CD14-positive monocyte (primary cell): ENCODE measurements around the gene FLII. TPM values are rescaled to one million over a fixed set of nuclear protein-coding genes. Genes with fewer than 3 reads are reported as not detected.
A peak's percentile ranks its signal among the peaks of the same experiment; 100 is the strongest.

Source experiments
- DNase-seq, 3 donors: peaks; one replicate each; pipeline ENCODE4 v3.0.0-alpha.2; 2011 to 2022
- H2AFZ ChIP-seq: 2 replicates; pipeline ENCODE4 v1.6.0; 2012; ENCODE audit warnings: mild to moderate bottlenecking, low read depth, low read length, inconsistent platforms; ENCODE audit not compliant: insufficient read depth, poor library complexity, severe bottlenecking
- H3K27ac ChIP-seq, 2 donors: 1 replicate in 1 of 2; 2 replicates in 1 of 2; pipeline ENCODE4 v1.5.1; 2012 to 2013; ENCODE audit warnings: low read length in 2 of 2, control low read depth in 1 of 2, inconsistent platforms in 1 of 2, low read depth in 1 of 2, mild to moderate bottlenecking in 1 of 2
- H3K27me3 ChIP-seq, 2 donors: one replicate each; pipeline versions ENCODE4 v1.6.0 to v1.6.1; 2011 to 2013; ENCODE audit warnings: low read length in 2 of 2; ENCODE audit not compliant: control insufficient read depth in 2 of 2, insufficient read depth in 2 of 2
- H3K36me3 ChIP-seq, 2 donors: replicated peaks in 1 of 2; 1 replicate in 1 of 2; 2 replicates in 1 of 2; pipeline versions ENCODE4 v1.5.1 to v1.6.1; 2012 to 2013; ENCODE audit warnings: low read length in 2 of 2, control low read depth in 1 of 2, inconsistent platforms in 1 of 2, mild to moderate bottlenecking in 1 of 2; ENCODE audit not compliant: insufficient read depth in 2 of 2, control insufficient read depth in 1 of 2
- H3K4me1 ChIP-seq, 2 donors: 1 replicate in 1 of 2; 2 replicates in 1 of 2; pipeline versions ENCODE4 v1.5.1 to v1.6.1; 2012 to 2013; ENCODE audit warnings: low read length in 2 of 2, control low read depth in 1 of 2, inconsistent platforms in 1 of 2, mild to moderate bottlenecking in 1 of 2, moderate library complexity in 1 of 2; ENCODE audit not compliant: insufficient read depth in 2 of 2, control insufficient read depth in 1 of 2
- H3K4me2 ChIP-seq: replicated peaks from 2 replicates; pipeline ENCODE3; 2012; ENCODE audit warnings: low read length, moderate library complexity, mild to moderate bottlenecking; ENCODE audit not compliant: poor library complexity, severe bottlenecking; ENCODE audit errors: extremely low read depth
- H3K4me3 ChIP-seq, 3 experiments: fragments of 200-600 bp in 1 of 3; sonication (generic) in 1 of 3; replicated peaks in 1 of 3; 1 replicate in 2 of 3; 2 replicates in 1 of 3; pipeline ENCODE4 v1.5.1; 2011 to 2013; ENCODE audit warnings: low read length in 3 of 3, mild to moderate bottlenecking in 3 of 3, control low read depth in 2 of 3, low read depth in 2 of 3, inconsistent platforms in 1 of 3, moderate library complexity in 1 of 3
- H3K79me2 ChIP-seq: 2 replicates; pipeline ENCODE4 v1.6.0; 2012; ENCODE audit warnings: mild to moderate bottlenecking, control low read depth, inconsistent platforms, low read length, moderate library complexity; ENCODE audit not compliant: insufficient read depth
- H3K9ac ChIP-seq: 2 replicates; pipeline ENCODE4 v1.6.0; 2017; ENCODE audit warnings: low read length, mild to moderate bottlenecking; ENCODE audit not compliant: insufficient read depth, poor library complexity, severe bottlenecking
- H3K9me3 ChIP-seq, 2 donors: replicated peaks in 1 of 2; 1 replicate in 1 of 2; 2 replicates in 1 of 2; pipeline versions ENCODE4 v1.5.1 to v1.6.1; 2012 to 2013; ENCODE audit warnings: low read length in 2 of 2, control low read depth in 1 of 2; ENCODE audit not compliant: control insufficient read depth in 1 of 2, insufficient read depth in 1 of 2
- H4K20me1 ChIP-seq: 2 replicates; pipeline ENCODE4 v1.6.0; 2012; ENCODE audit warnings: mild to moderate bottlenecking, low read length, control low read depth, moderate library complexity; ENCODE audit not compliant: insufficient read depth
- H3K27ac Mint-ChIP-seq, 7 donors: one replicate each; pipeline ENCODE4 v1.8.0; 2020; ENCODE audit warnings: mild to moderate bottlenecking in 7 of 7, mixed read lengths in 7 of 7, moderate library complexity in 6 of 7, inconsistent platforms in 2 of 7
- H3K27me3 Mint-ChIP-seq, 3 donors: one replicate each; pipeline ENCODE4 v1.8.0; 2021 to 2022; ENCODE audit warnings: low read depth in 3 of 3, mild to moderate bottlenecking in 3 of 3, mixed read lengths in 3 of 3, moderate library complexity in 3 of 3, inconsistent platforms in 1 of 3
- H3K36me3 Mint-ChIP-seq, 2 donors: one replicate each; pipeline ENCODE4 v1.8.0; 2020; ENCODE audit warnings: mixed read lengths in 2 of 2, inconsistent platforms in 1 of 2, mild to moderate bottlenecking in 1 of 2
- H3K4me1 Mint-ChIP-seq: one replicate; pipeline ENCODE4 v1.8.0; 2020; ENCODE audit warnings: mild to moderate bottlenecking, mixed read lengths
- H3K4me3 Mint-ChIP-seq, 2 donors: one replicate each; pipeline ENCODE4 v1.8.0; 2020; ENCODE audit warnings: mild to moderate bottlenecking in 2 of 2, mixed read lengths in 2 of 2, moderate library complexity in 1 of 2
- H3K9me3 Mint-ChIP-seq, 7 donors: one replicate each; pipeline ENCODE4 v1.8.0; 2020 to 2022; ENCODE audit warnings: mixed read lengths in 7 of 7, mild to moderate bottlenecking in 6 of 7, moderate library complexity in 6 of 7, inconsistent platforms in 2 of 7
- CTCF ChIP-seq: fragments of 200-600 bp; IDR thresholded peaks from one replicate; pipeline ENCODE4 v1.8.0; 2022; ENCODE audit warnings: antibody characterized with exemption, mild to moderate bottlenecking
- WGBS: methylation state at CpG from one replicate; pipeline ENCODE4 v1.1.5; 2013; ENCODE audit warnings: missing lambda C conversion rate; ENCODE audit not compliant: insufficient coverage; 5-methylcytosine and 5-hydroxymethylcytosine counted together
- intact Hi-C, 2 donors: fragments of 100-400 bp; cut with micrococcal nuclease; formaldehyde crosslinking; loops; one replicate each; pipeline versions ENCODE4 v1.15.0 to v1.15.1; 2023
- polyA plus RNA-seq, 3 donors: library from polyadenylated mRNA; depleted of rRNA in 1 of 3; unstranded in 2 of 3; stranded (reverse) in 1 of 3; fragments of 300-500 nt in 2 of 3; fragments of >200 nt in 1 of 3; fragmentation: Illumina TruSeq in 2 of 3; gene quantifications; 1 replicate in 2 of 3; 2 replicates in 1 of 3; pipeline ENCODE4 v1.2.3, GENCODE V29; 2012 to 2021

The FLII gene
- polyA plus RNA-seq, 3 donors: 145 to 724 (median 227) TPM

DNA sequence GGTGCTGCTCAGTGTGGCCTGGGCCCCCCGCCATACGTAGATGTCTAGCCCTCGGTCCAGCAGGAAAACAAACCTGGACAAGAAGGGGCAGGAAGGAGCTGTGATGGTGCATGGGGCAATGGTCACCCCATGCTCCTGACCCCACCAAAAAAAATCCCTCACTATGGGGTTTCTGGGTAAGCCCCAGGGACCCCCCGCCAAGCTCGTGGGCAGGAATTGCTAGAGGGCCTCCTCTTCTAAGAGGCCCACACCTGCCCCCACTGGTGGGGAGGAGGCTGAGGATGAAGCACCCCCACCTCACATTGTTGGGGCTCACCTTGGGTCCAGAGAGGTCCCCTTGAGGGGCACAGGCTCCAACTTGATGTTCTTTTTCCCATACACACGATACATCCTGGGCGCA lies 9.7 kb downstream of the FLII start:
- no peaks in the 10 kb centered on the region for H3K27me3 ChIP-seq
- peaks cover 81 to 95% of the 10 kb centered on the region in 2 donors for H3K36me3 ChIP-seq
- H3K4me3 ChIP-seq: no peak overlapping the region
- no peaks in the 10 kb centered on the region for H3K79me2 ChIP-seq
- H3K9me3 Mint-ChIP-seq: no peaks in the 10 kb centered on the region
- H3K27me3 Mint-ChIP-seq: peaks cover 0 to 3% (median 1%) of the 10 kb centered on the region in 3 donors
- WGBS: 95% methylated on average over 2 of the region's 7 CpGs
- H3K27ac ChIP-seq: no peak overlapping the region
- H3K4me3 Mint-ChIP-seq: no peak overlapping the region
- H4K20me1 ChIP-seq: peaks cover 88% of the 10 kb centered on the region
- peaks cover 83 to 97% of the 10 kb centered on the region in 2 donors for H3K36me3 Mint-ChIP-seq
- peaks cover 6% of the 10 kb centered on the region for H3K4me1 Mint-ChIP-seq
- H3K4me2 ChIP-seq: no peak overlapping the region
- no peaks in the 10 kb centered on the region for H3K4me1 ChIP-seq
- DNase-seq: no peak
- H3K27ac Mint-ChIP-seq: peak overlapping the region in 3 of 7 donors; percentile 46 to 78 (median 68)
- H2AFZ ChIP-seq: no peak overlapping the region
- H3K9ac ChIP-seq: no peak overlapping the region
- TF ChIP-seq CTCF: no peak
- intact Hi-C loops: no loop called here
- H3K9me3 ChIP-seq: no peaks in the 10 kb centered on the region

GRCh38 chr17:18248300-18248731 lies 10.2 kb downstream of the FLII start:
- H3K4me1 Mint-ChIP-seq: peaks cover 6% of the 10 kb centered on the region
- Histone ChIP-seq H3K79me2 (no peaks in the 10 kb centered on the region), H3K4me3 (no peak overlapping the region), H2AFZ (no peak overlapping the region), H3K27me3 (no peaks in the 10 kb centered on the region), H3K27ac (no peak overlapping the region), H3K9ac (no peak overlapping the region), H3K4me1 (no peaks in the 10 kb centered on the region), H3K4me2 (no peak overlapping the region), H3K36me3 (peaks cover 81 to 95% of the 10 kb centered on the region in 2 donors), H4K20me1 (peaks cover 88% of the 10 kb centered on the region), H3K9me3 (no peaks in the 10 kb centered on the region)
- peak; percentile 54 to 60 (median 54) for DNase-seq
- TF ChIP-seq CTCF: peak; percentile 83
- peak overlapping the region in 5 of 7 donors; percentile 48 to 81 (median 68) for H3K27ac Mint-ChIP-seq
- WGBS: 39% methylated on average over 9 of the region's 9 CpGs
- no peaks in the 10 kb centered on the region for H3K9me3 Mint-ChIP-seq
- peaks cover 0 to 3% (median 1%) of the 10 kb centered on the region in 3 donors for H3K27me3 Mint-ChIP-seq
- intact Hi-C loops: no loop called here
- peaks cover 78 to 96% of the 10 kb centered on the region in 2 donors for H3K36me3 Mint-ChIP-seq
- H3K4me3 Mint-ChIP-seq: no peak overlapping the region
